HG03175 (cell line): ENCODE results near the gene DDX1.
"Not testable (repeated sequence)": the region's sequence is repeated elsewhere in the genome, so short reads cannot be mapped to it uniquely, and the experiment has no call there.

ENCODE experiments used
- ATAC-seq: cut with Tn5 transposase; IDR thresholded peaks from one replicate; pipeline ENCODE4 v1.9.1; 2021; ENCODE audit warnings: mild to moderate bottlenecking, moderate library complexity; ENCODE audit not compliant: unreplicated experiment

The DDX1 gene

GRCh38 chr2:15594291-15595256 lies 2.9 kb downstream of the DDX1 start:
- no peak for ATAC-seq

DNA sequence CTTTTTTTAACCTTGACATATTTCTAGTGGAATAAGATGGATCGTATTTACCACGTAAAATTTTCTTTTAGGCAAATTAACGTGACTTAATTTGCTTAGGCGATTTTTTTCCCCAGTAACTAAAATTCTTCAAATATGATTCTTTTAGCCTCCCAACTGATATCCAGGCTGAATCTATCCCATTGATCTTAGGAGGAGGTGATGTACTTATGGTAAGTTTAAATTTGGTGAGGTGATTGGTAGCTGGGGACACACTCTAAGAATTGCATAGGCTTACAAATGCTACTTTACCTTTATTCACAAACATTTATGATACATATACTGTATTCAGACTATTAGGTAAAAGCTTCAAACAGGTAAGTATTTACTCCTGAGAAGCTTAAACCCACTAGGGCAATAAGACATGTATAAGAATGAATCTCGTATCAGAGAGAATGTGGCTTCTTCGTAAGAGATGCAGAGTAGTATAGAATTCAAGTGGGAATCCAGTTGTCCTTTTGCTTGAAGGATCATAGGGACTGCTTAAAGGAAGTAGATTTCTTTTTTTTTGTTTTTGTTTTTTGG lies 3.8 kb downstream of the DDX1 start:
- ATAC-seq = no peak

GRCh38 chr2:15595936-15596335 lies 4.3 kb downstream of the DDX1 start:
- ATAC-seq = no peak

GRCh38 chr2:15596350-15596749 lies 4.7 kb downstream of the DDX1 start:
- no peak for ATAC-seq

DNA sequence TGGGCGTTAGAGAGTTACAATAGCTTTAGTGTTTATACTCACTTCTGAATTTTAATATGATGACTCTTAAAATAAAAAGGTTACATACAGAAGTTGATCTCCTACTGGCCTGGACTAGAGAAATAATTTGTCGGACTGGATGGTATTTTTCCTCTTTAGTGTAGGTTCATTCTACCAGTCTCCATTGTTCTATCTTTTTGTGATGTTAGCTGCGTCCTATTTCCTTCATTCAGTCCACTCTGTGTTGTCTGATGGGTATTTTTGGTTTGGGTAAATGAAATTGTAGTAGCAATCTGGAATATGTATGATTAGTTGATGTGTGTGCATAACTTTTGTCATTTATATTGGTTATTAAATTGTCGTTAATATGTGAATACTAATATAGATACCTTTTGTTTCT lies 5.3 kb downstream of the DDX1 start:
- no peak for ATAC-seq

DNA sequence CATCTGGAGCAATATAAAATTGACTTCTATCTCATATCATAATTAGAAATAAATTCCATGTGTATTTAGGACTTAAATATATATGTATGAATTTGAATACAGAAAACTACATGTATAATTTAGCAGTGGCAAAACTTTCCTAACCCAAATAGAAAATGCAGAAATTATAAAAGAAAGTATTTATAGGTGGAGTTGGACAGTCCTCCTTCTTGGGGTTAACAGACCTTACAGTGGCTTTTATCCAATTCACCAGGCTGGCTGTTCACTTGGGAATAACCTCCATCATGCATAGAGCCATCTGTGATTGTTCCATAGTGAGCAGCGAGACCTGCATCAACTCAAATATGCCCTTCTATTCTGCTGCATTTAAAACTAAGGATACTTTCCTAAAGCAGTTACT lies 8.3 kb downstream of the DDX1 start:
- no peak for ATAC-seq

DNA sequence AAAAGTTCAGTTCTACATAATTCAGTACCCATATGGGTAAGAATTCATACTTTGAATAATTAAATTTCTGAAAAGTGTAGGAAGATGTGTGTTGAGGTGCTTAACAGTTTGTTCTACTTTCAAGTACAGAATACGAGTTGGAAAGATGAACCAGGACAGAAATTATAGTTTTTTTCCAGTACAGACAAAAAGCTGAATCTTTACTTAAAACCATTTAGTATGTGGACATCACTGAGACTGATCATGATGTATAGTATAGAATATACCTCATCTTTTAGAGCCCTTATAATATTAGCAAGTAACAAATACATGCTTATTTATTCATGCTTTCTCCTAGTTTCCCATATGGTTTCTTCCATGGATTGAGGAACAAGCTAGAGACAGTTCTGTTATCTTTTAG lies 10.0 kb downstream of the DDX1 start:
- ATAC-seq = no peak

- no peak for ATAC-seq
These were observed 10.7 kb downstream of the DDX1 start for GRCh38 chr2:15602393-15602792.

DNA sequence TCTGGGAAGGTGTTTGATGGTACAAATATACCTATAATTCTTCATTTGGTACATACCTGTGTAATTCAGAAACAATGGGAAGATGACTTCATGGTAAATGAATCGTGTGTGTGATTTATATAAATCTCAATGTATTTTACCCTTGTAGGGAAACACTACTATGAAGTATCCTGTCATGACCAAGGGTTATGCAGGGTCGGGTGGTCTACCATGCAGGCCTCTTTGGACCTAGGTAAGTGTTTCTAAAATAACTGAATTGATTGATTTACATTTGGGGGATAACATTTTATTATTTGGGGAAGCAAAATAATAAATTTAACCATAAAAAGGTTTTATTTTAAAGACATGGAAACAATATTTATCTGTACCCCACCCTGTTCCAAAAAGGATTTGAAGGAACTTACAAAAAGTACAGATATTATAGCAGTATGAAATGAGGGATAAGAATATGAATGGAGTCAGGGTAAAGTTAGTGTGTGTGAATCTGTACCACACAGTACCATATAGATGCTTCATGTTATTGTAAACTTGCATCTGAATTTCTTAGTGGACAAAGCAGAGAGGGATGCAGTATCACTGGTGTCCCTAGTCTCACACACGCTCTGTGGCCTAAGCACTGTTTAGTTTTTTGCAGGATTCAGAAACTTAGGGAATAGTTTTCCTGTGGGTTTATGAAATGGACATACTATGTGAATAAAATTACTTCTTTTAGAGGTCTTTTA lies 11.5 kb downstream of the DDX1 start:
- no peak for ATAC-seq

DNA sequence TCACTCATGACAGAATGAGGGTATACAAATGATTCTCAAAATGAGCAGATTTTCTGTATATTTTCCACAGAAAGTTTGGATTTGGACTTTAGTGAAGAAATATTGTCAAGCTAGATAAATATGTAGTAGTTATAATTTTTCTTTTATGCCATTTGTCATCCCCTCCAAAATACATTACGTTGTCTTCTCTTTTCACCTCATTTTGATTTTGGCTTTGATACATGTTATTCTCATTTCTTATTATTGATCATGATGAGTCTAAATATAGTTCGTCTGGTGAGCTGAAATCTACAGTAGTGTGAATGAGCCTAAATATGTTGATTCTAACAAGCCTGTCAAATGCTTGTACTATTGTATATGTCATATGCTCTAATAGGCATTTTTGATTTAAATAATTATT lies 12.3 kb downstream of the DDX1 start:
- no peak for ATAC-seq

- ATAC-seq = no peak
These were observed 14.1 kb downstream of the DDX1 start for GRCh38 chr2:15605721-15606120.

GRCh38 chr2:15606481-15607441 lies 15.1 kb downstream of the DDX1 start:
- ATAC-seq = no peak

DNA sequence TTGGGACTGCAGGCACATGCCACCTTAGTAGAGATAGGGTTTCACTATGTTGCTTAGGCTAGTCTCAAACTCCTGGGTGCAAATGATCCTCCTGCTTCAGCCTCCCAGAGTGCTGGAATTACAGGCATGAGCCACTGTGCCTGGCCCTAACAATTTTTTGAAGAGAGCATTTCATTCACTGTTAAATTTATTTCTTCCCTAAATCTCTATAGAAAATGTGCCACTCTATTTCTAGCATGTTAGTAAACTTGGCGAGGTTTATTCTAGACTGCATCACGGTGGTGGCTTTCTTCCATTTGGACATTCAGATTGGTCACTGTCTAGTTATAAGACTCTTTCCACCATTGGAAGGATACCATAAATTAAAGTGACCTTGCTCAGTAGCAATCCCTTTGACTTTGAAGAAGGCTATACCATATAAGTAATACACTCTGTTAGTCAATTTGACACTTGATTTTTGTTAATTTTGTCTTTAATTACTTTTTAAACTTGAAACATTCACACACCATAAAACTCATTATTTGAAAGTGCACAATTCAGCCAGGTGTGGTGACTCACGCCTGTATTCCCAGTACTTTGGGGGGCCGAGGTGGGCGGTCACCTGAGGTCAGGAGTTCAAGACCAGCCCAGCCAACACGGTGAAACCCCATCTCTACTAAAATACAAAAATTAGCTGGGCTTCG lies 16.2 kb downstream of the DDX1 start:
- ATAC-seq = no peak

DNA sequence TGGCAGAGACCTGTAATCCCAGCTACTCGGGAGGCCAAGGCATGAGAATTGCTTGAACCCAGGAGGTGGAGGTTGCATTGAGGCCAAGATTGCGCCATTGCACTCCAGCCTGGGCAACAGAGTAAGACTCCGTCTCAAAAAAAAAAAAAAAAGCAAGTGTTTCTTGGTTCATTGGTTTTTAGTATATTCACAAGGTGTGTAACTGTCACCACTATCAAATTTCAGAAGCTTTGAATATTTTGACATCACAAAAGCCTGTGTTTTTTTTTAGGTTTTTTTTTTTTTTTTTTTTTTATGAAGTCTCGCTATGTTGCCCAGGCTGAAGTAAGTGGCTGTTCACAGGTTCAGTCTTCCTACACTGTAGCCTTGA lies 16.7 kb downstream of the DDX1 start:
- ATAC-seq = no peak

GRCh38 chr2:15609341-15610042 lies 17.8 kb downstream of the DDX1 start:
- ATAC-seq = no peak

DNA sequence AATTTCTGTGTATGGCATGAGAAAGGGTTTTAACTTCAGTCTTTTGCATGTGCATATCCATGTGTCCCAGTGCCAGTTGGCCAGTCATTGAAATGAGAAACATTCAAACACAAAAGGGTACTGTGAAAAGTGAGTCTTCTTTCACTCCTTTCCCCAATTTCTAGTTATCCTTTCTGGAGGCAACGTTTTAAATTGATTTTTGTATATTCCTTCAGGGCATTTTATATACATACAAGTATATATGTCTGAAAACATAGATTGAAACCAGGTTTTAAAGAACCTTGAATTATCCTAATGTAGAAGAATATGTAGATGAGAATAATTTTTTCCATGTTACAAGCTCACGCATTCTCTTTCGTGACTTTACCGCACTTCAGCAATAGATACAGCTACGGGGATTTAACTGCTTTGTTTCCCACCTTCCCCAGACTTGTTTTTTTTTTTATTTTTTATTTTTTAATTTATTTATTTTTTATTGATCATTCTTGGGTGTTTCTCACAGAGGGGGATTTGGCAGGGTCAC lies 18.8 kb downstream of the DDX1 start:
- ATAC-seq = no peak

GRCh38 chr2:15612101-15612500 lies 20.4 kb downstream of the DDX1 start:
- ATAC-seq = not testable (repeated sequence)

DNA sequence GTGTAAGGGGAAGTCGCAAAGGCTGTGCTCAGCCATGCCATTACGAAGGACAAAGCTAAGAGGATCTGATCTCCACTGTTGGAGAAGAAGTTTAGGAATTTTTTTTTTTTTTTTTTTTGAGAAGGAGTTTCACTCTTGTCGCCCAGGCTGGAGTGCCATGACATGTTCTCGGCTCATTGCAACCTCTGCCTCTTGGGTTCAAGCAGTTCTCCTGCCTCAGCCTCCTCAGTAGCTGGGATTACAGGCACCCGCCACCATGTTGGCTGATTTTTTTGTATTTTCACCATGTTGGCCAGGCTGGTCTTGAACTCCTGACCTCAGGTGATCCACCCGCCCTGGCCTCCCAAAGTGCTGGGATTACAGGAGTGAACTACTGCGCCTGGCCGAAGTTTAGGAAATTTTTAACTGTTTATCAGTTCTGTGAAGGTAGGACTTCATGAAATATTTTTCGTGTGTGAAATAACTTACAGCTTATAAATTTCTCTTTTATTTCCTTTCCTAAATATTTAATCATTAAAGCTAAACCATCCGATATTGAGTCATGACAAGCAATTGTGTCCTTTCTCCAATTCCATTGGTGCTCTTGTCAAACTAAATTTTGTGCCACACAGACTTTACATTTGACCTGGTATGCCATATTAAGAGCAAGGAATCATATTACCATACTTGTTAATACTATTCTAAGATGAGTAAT lies 22.2 kb downstream of the DDX1 start:
- ATAC-seq = no peak
